ENCODE measurements around the gene RTP1.

RTP1 gene

DNA sequence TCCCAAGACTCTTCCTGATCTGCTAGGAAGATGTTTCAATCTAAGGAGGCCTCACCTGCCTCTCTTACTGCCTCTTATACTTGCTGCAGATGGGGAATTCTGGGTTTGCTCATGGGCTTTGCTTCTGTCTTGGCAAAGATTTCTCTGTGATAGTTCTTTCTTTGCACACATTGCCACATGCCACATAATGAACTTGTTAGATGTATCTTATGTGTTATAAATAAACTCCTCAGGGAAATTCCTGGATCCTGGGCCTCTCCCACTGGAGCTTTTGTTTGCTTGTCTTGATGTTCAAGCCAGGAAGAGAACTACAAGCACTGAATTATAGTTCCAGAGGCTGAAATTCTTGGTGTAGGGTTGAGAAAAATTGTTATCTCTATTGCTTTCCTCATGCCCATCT is 12.2 kb downstream of the RTP1 start:
- TF ChIP-seq, protein P1, sequence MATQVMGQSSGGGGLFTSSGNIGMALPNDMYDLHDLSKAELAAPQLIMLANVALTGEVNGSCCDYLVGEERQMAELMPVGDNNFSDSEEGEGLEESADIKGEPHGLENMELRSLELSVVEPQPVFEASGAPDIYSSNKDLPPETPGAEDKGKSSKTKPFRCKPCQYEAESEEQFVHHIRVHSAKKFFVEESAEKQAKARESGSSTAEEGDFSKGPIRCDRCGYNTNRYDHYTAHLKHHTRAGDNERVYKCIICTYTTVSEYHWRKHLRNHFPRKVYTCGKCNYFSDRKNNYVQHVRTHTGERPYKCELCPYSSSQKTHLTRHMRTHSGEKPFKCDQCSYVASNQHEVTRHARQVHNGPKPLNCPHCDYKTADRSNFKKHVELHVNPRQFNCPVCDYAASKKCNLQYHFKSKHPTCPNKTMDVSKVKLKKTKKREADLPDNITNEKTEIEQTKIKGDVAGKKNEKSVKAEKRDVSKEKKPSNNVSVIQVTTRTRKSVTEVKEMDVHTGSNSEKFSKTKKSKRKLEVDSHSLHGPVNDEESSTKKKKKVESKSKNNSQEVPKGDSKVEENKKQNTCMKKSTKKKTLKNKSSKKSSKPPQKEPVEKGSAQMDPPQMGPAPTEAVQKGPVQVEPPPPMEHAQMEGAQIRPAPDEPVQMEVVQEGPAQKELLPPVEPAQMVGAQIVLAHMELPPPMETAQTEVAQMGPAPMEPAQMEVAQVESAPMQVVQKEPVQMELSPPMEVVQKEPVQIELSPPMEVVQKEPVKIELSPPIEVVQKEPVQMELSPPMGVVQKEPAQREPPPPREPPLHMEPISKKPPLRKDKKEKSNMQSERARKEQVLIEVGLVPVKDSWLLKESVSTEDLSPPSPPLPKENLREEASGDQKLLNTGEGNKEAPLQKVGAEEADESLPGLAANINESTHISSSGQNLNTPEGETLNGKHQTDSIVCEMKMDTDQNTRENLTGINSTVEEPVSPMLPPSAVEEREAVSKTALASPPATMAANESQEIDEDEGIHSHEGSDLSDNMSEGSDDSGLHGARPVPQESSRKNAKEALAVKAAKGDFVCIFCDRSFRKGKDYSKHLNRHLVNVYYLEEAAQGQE (IDR thresholded peaks at IDR 0.05; ENCODE audit: insufficient read depth in 1 of 2, low read depth in 2 of 2, low read length in 2 of 2), result no peak
- TF ChIP-seq FOXP2 (optimal IDR thresholded peaks at IDR 0.05; ENCODE audit: borderline replicate concordance, extremely low read depth, extremely low read length, insufficient read depth) (no peak), TAF1 (IDR thresholded peaks at IDR 0.05; ENCODE audit: borderline replicate concordance, insufficient read depth, low read length) (no peak), SIN3A (IDR thresholded peaks at IDR 0.05; ENCODE audit: borderline replicate concordance, insufficient read depth, low read length) (no peak), POLR2AphosphoS5 (IDR thresholded peaks at IDR 0.05; ENCODE audit: low read depth, low read length) (no peak)

DNA sequence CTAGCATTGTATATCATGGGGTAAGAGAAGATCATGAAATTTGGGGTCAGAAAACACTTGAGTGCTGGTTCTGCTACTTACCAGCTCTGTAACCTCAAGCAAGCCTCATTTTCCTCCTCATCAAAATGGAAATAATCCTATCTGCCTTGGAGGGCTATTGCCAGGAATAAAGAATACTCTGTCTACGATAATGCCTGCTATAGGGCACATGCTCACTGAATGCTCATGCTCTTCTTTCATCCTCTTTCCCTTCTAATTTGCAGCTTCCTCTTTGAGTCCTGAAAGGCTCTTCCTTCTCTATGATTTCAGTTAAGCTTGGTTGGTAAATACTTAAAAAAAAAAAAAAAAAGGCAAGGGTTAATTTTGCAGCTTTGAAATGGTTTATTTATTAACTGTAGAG is 12.8 kb downstream of the RTP1 start:
- TF ChIP-seq POLR2AphosphoS5 (IDR thresholded peaks at IDR 0.05; ENCODE audit: low read depth, low read length) (no peak), TAF1 (IDR thresholded peaks at IDR 0.05; ENCODE audit: borderline replicate concordance, insufficient read depth, low read length) (no peak), SIN3A (IDR thresholded peaks at IDR 0.05; ENCODE audit: borderline replicate concordance, insufficient read depth, low read length) (no peak), FOXP2 (optimal IDR thresholded peaks at IDR 0.05; ENCODE audit: borderline replicate concordance, extremely low read depth, extremely low read length, insufficient read depth) (no peak)
- TF ChIP-seq, protein P1 (IDR thresholded peaks at IDR 0.05; ENCODE audit: insufficient read depth in 1 of 2, low read depth in 2 of 2, low read length in 2 of 2), result no peak

DNA sequence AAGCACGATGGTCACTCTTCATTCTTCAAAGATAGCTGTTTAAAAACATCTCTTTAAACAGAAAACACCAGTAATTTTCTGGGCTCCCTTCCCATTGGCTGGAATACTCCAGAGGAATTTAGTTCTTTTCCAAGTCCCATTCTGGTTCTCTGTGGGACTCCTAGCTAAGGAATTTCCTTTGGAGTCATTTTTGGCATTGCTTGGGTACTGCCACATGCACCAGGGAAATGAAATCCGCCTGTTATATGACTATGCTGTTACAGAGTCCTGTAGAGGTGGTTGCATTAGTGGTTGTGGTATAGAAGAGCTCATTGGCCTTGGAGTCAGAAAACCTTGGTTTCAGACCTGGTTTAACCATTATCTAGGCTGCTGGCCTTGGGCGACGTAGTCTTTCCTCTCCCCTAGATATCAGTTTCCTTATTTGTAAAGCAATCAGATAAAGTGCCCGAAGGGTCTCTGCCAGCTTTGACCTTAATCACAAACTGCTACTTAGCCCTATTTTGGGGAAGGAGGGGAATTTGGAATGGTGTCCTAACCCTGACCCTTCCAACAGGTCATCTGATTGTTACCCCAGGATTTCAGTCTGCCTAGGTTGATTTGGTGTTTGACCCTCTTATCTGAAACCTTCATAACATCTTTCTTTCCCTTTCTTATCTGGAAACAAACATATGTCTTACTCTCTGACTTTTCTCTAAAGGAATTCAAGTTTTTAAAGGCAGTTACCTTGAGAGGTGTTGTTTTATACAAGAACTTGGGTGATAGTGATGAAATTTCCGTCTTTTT is 13.4 kb downstream of the RTP1 start:
- TF ChIP-seq FOXP2 (optimal IDR thresholded peaks at IDR 0.05; ENCODE audit: borderline replicate concordance, extremely low read depth, extremely low read length, insufficient read depth) (no peak), SIN3A (IDR thresholded peaks at IDR 0.05; ENCODE audit: borderline replicate concordance, insufficient read depth, low read length) (no peak), TAF1 (IDR thresholded peaks at IDR 0.05; ENCODE audit: borderline replicate concordance, insufficient read depth, low read length) (no peak), POLR2AphosphoS5 (IDR thresholded peaks at IDR 0.05; ENCODE audit: low read depth, low read length) (no peak)
- TF ChIP-seq, protein P1 (IDR thresholded peaks at IDR 0.05; ENCODE audit: insufficient read depth in 1 of 2, low read depth in 2 of 2, low read length in 2 of 2), result no peak

DNA sequence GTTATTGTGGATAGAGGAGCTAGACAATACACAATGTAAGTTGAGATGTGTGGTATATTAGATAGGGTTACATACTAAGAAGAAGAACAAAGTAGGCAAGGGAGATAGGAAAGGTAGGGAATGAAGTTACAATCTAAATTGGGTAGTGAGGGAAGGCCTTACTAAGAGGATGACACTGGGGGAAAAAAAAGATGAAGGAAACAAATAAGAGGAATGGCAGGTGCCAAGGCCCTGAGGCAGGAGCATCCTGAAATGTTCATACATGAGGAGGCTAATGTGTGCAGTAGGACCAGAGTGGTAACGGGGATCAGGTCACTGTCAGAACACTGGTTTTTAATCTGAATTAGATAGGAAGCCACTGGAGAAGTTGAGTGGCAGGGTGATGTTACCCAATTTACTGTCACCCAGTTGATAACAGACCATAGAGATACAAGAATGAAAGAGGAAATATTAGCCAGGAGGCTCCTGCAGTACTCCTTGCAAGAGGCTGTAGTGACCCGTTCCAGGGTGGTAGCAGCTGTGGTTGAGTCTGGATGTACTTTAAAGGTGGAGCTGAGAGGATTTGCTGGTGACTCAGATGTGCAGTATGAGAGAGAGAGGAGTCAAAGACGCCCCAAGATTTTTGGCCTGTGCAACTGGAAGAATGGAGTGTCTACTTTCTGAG is 14.4 kb downstream of the RTP1 start:
- TF ChIP-seq FOXP2 (optimal IDR thresholded peaks at IDR 0.05; ENCODE audit: borderline replicate concordance, extremely low read depth, extremely low read length, insufficient read depth) (no peak), POLR2AphosphoS5 (IDR thresholded peaks at IDR 0.05; ENCODE audit: low read depth, low read length) (no peak), TAF1 (IDR thresholded peaks at IDR 0.05; ENCODE audit: borderline replicate concordance, insufficient read depth, low read length) (no peak), SIN3A (IDR thresholded peaks at IDR 0.05; ENCODE audit: borderline replicate concordance, insufficient read depth, low read length) (no peak)
- TF ChIP-seq, protein P1 (IDR thresholded peaks at IDR 0.05; ENCODE audit: insufficient read depth in 1 of 2, low read depth in 2 of 2, low read length in 2 of 2), result no peak

All from PFSK-1 (cell line).